Breast epithelium (tissue), 3 donors: ENCODE data around the gene DPPA4.

Experiments used
- POLR2AphosphoS5 ChIP-seq, 3 donors: sonication (generic); formaldehyde crosslinking; IDR thresholded peaks; one replicate each; pipeline ENCODE4 v1.6.1; 2017; ENCODE audit warnings: antibody characterized with exemption in 3 of 3
- TF ChIP-seq, protein P1 (sequence below), 3 donors: fragments of 450-650 bp; IDR thresholded peaks; one replicate each; pipeline ENCODE4 v1.5.1; 2016 to 2017; ENCODE audit warnings: antibody characterized with exemption in 3 of 3, mild to moderate bottlenecking in 3 of 3, moderate library complexity in 3 of 3

GRCh38 chr3:109351231-109351630 is 13.9 kb upstream of the DPPA4 start:
- TF ChIP-seq, protein P1, sequence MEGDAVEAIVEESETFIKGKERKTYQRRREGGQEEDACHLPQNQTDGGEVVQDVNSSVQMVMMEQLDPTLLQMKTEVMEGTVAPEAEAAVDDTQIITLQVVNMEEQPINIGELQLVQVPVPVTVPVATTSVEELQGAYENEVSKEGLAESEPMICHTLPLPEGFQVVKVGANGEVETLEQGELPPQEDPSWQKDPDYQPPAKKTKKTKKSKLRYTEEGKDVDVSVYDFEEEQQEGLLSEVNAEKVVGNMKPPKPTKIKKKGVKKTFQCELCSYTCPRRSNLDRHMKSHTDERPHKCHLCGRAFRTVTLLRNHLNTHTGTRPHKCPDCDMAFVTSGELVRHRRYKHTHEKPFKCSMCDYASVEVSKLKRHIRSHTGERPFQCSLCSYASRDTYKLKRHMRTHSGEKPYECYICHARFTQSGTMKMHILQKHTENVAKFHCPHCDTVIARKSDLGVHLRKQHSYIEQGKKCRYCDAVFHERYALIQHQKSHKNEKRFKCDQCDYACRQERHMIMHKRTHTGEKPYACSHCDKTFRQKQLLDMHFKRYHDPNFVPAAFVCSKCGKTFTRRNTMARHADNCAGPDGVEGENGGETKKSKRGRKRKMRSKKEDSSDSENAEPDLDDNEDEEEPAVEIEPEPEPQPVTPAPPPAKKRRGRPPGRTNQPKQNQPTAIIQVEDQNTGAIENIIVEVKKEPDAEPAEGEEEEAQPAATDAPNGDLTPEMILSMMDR (IDR thresholded peaks at IDR 0.05): no peak
- no peak for TF ChIP-seq POLR2AphosphoS5 (IDR thresholded peaks at IDR 0.05)
